Esophagus squamous epithelium (tissue), 4 donors: ENCODE measurements around the gene PARL.

Experiments used
- CTCF ChIP-seq, 6 experiments: fragments of 450-650 bp in 4 of 6; fragments of 200-600 bp in 2 of 6; sonication (generic) in 2 of 6; IDR thresholded peaks; one replicate each; pipeline ENCODE4 v1.5.1; 2016 to 2019; ENCODE audit warnings: antibody characterized with exemption in 6 of 6, mild to moderate bottlenecking in 4 of 6, moderate library complexity in 4 of 6
- POLR2A ChIP-seq, 4 donors: fragments of 450-650 bp; IDR thresholded peaks; one replicate each; pipeline ENCODE4 v1.6.1; 2017; ENCODE audit warnings: antibody characterized with exemption in 4 of 4, mild to moderate bottlenecking in 4 of 4, moderate library complexity in 3 of 4

- TF ChIP-seq CTCF (IDR thresholded peaks at IDR 0.05) (no peak), POLR2A (IDR thresholded peaks at IDR 0.05) (no peak)
Observed at GRCh38 chr3:183822631-183823030, 62.0 kb downstream of the PARL start.
